MCF 10A (cell line): Measurements from ENCODE around the gene C1QTNF6. TPM values are rescaled to one million over a fixed set of nuclear protein-coding genes. Genes with fewer than 3 reads are reported as not detected.

Experiments
- BruUV-seq: library from RNA; stranded (reverse); fragments of 400-500 nt; replicated peaks from 2 replicates; lab custom pipeline; 2021; lab: Mats Ljungman, UMichigan
- CTCF ChIA-PET: fragments of 300-600 bp; sonication (Branson Sonifier 250); formaldehyde crosslinking; extraction: SDS; loops from one replicate; lab custom pipeline; 2021; ENCODE audit warnings: antibody characterized with exemption, inconsistent platforms; lab: Yijun Ruan, JAX
- POLR2A ChIA-PET: fragments of 300-600, 350-650 bp; sonication (Branson Sonifier 250); formaldehyde crosslinking; extraction: SDS; loops from one replicate; lab custom pipeline; 2020; ENCODE audit warnings: antibody characterized with exemption, inconsistent platforms; lab: Yijun Ruan, JAX
- DNase-seq: peaks from one replicate; pipeline ENCODE4 v3.0.0-alpha.2; 2018; ENCODE audit not compliant: unreplicated experiment
- H3K27ac Mint-ChIP-seq: one replicate; pipeline ENCODE4 v1.8.0; 2022; ENCODE audit warnings: mild to moderate bottlenecking, low read depth, mixed read lengths; ENCODE audit not compliant: unreplicated experiment
- H3K27me3 Mint-ChIP-seq: one replicate; pipeline ENCODE4 v1.8.0; 2022; ENCODE audit warnings: mixed read lengths; ENCODE audit not compliant: insufficient read depth, unreplicated experiment
- H3K36me3 Mint-ChIP-seq: one replicate; pipeline ENCODE4 v1.8.0; 2022; ENCODE audit warnings: mild to moderate bottlenecking, moderate library complexity, mixed read lengths; ENCODE audit not compliant: insufficient read depth, unreplicated experiment
- H3K4me1 Mint-ChIP-seq: one replicate; pipeline ENCODE4 v1.8.0; 2022; ENCODE audit warnings: mixed read lengths; ENCODE audit not compliant: insufficient read depth, unreplicated experiment
- H3K4me3 Mint-ChIP-seq: one replicate; pipeline ENCODE4 v1.8.0; 2022; ENCODE audit warnings: mild to moderate bottlenecking, moderate library complexity, mixed read lengths; ENCODE audit not compliant: unreplicated experiment
- H3K9me3 Mint-ChIP-seq: one replicate; pipeline ENCODE4 v1.8.0; 2022; ENCODE audit warnings: mixed read lengths; ENCODE audit not compliant: unreplicated experiment
- intact Hi-C: fragments of 100-400 bp; cut with micrococcal nuclease; formaldehyde crosslinking; loops from 2 replicates; pipeline ENCODE4 v1.14.1; 2022
- total RNA-seq: library from RNA; stranded (reverse); gene quantifications from 2 replicates; pipeline ENCODE4 v1.2.3, GENCODE V29; 2022
- TF ChIP-seq, protein P1 (sequence below): fragments of 200-600 bp; IDR thresholded peaks from one replicate; pipeline ENCODE4 v1.8.0; 2022; ENCODE audit warnings: antibody characterized with exemption, mild to moderate bottlenecking; ENCODE audit not compliant: unreplicated experiment

C1QTNF6 gene
- total RNA-seq, 1 experiment from 2014 or later, result 6.6 TPM

DNA sequence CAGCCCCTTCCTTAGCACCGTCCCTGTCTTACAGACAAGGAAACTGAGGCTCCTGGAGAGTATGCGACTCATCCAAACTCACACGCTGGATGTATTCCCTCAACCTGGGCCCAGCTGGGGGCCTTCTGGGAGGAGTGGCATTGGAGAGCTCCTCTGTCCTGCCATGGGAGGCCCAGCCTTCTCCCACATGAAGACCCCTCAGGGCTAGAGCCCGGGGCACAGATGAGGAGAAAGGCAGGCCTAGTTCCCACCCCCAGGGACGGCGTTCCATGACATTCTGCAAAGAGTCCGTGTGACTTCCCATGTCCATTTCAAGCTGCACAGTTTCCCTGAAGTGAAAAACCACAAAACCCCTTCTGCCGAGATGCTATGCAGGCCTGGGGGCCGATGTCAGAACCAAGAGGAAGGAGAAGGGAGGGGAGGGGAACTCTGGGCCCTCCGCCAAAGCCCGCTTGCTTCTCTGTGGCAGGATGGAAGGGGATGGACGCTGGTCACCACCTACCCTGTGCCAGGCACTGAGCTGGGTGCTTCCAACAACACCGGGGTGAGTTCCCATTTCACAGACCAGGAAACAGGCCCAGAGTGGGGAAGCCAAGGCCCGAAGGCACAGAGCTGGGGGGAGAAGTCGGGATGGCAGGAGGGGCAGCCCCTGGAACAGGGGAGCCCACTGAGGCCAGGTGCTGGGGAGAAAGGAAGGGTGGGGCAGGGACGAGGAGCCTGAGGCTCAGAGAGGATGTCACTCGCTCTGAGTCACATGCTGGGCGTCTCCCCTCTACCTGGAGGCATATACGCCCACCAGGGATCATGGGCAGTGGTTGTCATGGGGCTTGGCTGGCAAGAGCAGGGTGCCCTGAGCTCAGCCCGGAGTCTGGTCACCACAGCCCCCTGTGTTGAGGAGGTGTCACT lies 40.3 kb upstream of the C1QTNF6 start:
- intact Hi-C loops, result no loop called here
- peaks cover 27% of the 10 kb centered on the region for H3K4me1 Mint-ChIP-seq
- H3K4me3 Mint-ChIP-seq, result no peak overlapping the region
- TF ChIP-seq, protein P1, sequence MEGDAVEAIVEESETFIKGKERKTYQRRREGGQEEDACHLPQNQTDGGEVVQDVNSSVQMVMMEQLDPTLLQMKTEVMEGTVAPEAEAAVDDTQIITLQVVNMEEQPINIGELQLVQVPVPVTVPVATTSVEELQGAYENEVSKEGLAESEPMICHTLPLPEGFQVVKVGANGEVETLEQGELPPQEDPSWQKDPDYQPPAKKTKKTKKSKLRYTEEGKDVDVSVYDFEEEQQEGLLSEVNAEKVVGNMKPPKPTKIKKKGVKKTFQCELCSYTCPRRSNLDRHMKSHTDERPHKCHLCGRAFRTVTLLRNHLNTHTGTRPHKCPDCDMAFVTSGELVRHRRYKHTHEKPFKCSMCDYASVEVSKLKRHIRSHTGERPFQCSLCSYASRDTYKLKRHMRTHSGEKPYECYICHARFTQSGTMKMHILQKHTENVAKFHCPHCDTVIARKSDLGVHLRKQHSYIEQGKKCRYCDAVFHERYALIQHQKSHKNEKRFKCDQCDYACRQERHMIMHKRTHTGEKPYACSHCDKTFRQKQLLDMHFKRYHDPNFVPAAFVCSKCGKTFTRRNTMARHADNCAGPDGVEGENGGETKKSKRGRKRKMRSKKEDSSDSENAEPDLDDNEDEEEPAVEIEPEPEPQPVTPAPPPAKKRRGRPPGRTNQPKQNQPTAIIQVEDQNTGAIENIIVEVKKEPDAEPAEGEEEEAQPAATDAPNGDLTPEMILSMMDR, result no peak
- H3K27me3 Mint-ChIP-seq, result no peaks in the 10 kb centered on the region
- no peak for DNase-seq
- POLR2A ChIA-PET, result interaction anchor here (1.1 to 2.5 kb wide), 2 partner anchors 16 to 29 kb away, joined by 3 to 7 read pairs; partner anchors contain the start of gene RAC2
- H3K27ac Mint-ChIP-seq, result peak overlapping the region; percentile 32
- no peaks in the 10 kb centered on the region for H3K9me3 Mint-ChIP-seq
- BruUV-seq, result no TSS peak
- peaks cover 8% of the 10 kb centered on the region for H3K36me3 Mint-ChIP-seq
- CTCF ChIA-PET, result interaction anchor here (0.7 to 2.5 kb wide), 5 partner anchors 26 to 399 kb away, joined by 3 to 16 read pairs (median 4); no protein-coding TSS in a partner anchor

DNA sequence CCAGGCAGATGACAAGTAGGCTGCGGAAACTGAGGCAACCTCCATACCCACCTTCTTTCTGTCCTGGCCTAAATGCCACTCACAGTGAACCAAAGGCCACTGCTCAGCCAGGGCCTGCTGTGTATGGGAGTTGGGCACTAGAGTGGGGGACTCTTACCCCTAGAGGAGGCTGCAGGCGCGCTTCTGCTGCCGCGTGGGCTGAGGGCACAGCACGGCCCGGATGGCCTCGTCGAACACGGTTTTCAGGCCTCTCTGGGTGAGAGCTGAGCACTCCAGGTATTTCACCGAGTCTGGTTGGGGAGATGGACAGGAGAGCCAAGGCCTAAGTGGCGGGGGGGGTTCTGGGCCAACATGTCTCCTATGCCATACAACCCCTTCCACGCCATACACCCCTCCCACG lies 38.5 kb upstream of the C1QTNF6 start:
- BruUV-seq, result no TSS peak
- Mint-ChIP-seq H3K36me3 (peaks cover 11% of the 10 kb centered on the region), H3K4me1 (peaks cover 27% of the 10 kb centered on the region), H3K9me3 (no peaks in the 10 kb centered on the region), H3K27me3 (no peaks in the 10 kb centered on the region), H3K27ac (no peak overlapping the region), H3K4me3 (no peak overlapping the region)
- POLR2A ChIA-PET, result no interaction called here
- CTCF ChIA-PET, result interaction anchor here (0.6 kb wide), 1 partner anchor 30 kb away, joined by 3 read pairs; no protein-coding TSS in a partner anchor
- TF ChIP-seq, protein P1, result no peak
- intact Hi-C loops, result no loop called here
- DNase-seq, result no peak

DNA sequence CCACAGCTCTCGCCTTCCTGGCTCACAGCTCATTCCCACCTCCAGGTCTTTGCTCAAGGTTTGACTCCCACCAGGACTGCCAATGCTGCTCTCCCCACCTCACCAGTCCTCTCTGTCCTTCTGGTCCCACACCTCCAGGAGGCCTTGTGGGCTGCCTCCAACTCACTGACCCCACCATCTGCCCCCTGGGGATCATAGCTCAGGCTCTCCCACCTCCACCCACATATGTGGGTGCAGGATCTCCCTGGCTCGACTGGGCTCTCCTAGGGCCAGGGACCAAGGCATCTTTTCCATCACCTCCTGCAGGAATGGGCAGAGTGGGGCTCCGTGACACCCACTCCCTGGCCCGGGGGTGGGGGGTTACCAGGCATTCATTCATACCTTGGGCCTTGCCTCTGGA lies 38.0 kb upstream of the C1QTNF6 start:
- Mint-ChIP-seq H3K36me3 (peaks cover 15% of the 10 kb centered on the region), H3K4me3 (no peak overlapping the region), H3K9me3 (no peaks in the 10 kb centered on the region), H3K4me1 (peaks cover 27% of the 10 kb centered on the region), H3K27me3 (no peaks in the 10 kb centered on the region), H3K27ac (no peak overlapping the region)
- no peak for DNase-seq
- ChIA-PET POLR2A (no interaction called here), CTCF (interaction anchor here (0.6 kb wide), 1 partner anchor 29 kb away, joined by 3 read pairs; no protein-coding TSS in a partner anchor)
- TF ChIP-seq, protein P1, result no peak
- intact Hi-C loops, result no loop called here
- BruUV-seq, result no TSS peak

DNA sequence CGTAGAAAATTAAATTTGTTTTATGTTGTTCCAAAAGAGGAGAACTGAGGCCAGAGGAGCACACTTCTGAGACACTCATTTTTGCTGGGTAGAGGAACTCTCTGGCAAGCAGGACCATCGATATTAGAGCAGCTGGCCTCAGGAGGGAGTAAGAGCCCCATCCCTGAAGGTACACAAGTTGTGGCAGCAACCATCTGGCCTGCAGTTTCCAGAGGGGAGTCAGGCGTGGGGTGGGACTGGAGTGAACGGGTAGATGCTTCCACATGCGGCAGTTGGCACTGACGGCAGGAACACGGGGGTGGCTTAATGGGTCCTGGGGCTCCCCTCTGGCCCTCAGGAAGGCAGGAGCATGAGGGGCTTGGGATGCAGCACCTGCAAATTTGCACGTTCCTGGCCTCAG lies 37.4 kb upstream of the C1QTNF6 start:
- H3K36me3 Mint-ChIP-seq, result peaks cover 15% of the 10 kb centered on the region
- CTCF ChIA-PET, result no interaction called here
- peaks cover 25% of the 10 kb centered on the region for H3K4me1 Mint-ChIP-seq
- H3K4me3 Mint-ChIP-seq, result no peak overlapping the region
- H3K27ac Mint-ChIP-seq, result no peak overlapping the region
- BruUV-seq, result TSS peak; percentile 83
- DNase-seq, result no peak
- H3K27me3 Mint-ChIP-seq, result no peaks in the 10 kb centered on the region
- no peaks in the 10 kb centered on the region for H3K9me3 Mint-ChIP-seq
- TF ChIP-seq, protein P1, result no peak
- intact Hi-C loops, result no loop called here
- POLR2A ChIA-PET, result interaction anchor here (1.2 kb wide), 1 partner anchor 17 kb away, joined by 5 read pairs; no protein-coding TSS in a partner anchor
